NCI-H2196 treated with DMSO at 0.1 percent for 48 hours (cell line): ENCODE results near the gene EPB41L3.

ENCODE experiments used
- DNase-seq: peaks from one replicate; lab custom pipeline; 2025; ENCODE audit not compliant: unreplicated experiment; lab: John Stamatoyannopoulos, UW

Gene EPB41L3

DNA sequence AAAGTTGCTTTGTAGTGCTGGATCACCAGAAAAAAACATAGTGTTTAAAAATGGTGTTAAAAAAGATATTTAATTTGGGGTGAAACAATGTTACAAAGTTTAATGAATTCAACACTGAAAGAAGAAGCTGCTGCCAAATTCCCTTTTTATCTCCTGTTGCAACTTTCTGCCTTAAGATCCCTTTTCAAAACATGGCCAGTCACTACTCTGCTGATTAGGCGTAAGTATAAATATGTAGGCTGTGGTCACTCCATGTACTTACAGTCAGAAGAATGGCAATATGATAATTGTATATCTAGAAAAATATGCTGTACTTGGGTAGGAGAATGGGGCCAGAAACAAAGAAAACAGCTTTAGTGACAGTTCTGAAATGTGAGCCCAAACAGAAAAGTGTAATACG, 124.8 kb downstream of the EPB41L3 start:
- DNase-seq: no peak

DNA sequence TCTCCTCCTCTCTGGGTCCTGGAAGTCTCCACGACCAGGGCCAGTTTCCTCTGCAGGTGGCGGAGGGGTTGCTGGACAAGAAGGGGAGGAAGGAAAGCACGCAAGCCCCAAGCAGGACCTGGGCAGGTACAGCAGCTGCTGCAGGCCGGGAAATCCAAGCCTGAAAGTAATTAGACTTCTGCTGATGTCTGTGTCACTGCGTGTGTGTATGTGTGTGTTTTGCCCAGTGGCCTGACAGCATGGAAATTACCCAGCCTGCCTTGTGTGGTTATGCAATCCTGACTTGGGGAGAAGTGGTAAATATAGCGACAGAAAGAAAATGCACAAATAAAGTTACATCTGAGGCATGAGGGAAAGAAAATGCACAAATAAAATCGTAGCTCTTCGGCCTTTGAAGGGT, 126.5 kb downstream of the EPB41L3 start:
- DNase-seq: no peak

DNA sequence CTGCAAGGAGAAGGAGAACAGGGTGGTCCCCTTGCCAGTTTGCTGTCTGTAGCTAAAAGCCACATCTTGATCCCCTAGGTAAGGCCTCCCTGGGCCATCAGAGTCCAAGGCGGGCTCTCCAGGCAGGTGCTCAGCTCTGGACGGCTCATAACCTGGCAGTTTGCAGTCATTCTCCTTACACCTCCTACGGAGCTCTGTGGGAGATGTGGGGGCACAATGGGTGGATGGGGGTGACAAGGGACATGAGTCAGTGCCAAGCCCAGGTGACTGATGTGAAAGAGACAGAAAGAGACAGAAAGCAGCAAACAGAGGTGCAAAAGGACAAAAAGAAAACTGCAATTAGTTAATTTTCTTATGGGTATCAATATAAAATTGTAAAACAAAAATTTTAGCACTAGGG, 127.7 kb downstream of the EPB41L3 start:
- no peak for DNase-seq

DNA sequence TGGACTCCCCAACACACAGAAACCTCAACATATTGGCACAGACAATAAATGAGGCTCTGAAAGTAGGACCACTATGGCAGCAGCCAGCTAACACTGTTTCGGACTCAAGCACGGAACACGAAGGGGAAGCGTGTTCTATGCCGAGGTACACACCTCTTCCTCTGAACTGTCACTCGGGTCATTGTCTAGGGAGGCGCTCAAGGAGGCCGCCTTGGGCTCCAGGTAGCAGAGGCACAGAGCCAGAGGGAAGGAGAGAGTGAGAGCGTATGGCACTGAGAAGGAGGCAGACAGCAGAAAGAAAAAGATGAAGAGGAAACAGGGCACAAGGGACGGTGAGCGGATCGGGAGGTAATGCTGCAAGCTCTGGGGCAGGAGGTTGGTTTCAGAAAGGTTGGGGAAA, 128.1 kb downstream of the EPB41L3 start:
- DNase-seq: no peak

DNA sequence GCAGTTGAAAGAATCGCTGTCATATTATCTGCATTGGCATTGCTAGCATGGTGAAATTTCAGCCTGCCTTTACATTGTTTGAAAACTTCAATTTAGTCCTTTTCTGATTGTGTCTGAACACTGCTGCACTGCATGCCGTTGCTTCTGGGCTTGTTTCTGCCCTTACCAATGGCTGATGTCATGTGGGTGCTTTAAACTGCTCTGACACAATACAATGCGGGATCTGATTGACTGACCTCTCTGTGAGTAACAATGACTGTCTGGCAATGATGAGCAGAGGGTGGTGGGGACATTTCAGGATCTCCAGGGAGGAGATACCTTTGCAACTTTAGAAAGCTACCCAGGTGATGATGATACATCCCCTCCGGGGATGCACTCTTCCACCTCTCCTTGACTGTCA, 128.8 kb downstream of the EPB41L3 start:
- DNase-seq: no peak

DNA sequence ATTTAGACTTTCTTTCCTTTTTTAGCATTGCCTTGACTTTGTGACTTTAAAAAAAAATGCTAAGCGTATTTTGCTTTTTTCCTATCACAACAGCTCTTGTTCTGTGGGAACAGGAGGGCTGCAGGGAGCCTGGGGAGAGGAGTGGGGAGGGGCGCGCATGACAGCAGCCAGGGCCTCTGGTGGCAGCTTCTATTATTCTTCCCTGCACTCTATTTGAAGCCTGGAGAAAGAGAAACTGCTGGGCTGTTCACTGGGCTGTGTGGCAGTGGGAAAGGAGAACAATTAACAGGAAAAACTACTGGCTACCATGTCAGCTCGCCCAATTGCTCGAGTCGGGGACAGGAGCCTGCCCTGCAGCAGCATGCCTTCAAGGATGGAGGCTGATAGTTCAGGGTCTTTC, 129.3 kb downstream of the EPB41L3 start:
- no peak for DNase-seq

DNA sequence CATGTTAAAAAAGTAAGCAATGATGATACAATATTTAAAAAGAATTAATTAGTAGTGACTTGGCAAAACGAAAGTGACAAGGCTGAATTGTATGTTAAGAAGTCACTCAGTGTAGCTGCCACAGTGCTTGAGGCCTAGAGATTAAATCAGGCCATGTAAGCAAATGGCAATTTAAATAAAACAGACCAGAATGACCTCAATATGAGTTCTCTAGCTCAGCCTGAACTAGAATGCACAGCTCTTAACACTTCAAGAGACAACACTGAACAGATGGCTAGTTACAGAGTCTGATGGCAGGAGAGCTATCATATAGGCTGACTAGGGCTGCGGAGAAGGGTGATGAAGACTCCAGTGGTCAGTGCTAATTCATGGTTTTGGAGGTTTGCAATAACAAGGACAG, 130.3 kb downstream of the EPB41L3 start:
- DNase-seq: no peak

DNA sequence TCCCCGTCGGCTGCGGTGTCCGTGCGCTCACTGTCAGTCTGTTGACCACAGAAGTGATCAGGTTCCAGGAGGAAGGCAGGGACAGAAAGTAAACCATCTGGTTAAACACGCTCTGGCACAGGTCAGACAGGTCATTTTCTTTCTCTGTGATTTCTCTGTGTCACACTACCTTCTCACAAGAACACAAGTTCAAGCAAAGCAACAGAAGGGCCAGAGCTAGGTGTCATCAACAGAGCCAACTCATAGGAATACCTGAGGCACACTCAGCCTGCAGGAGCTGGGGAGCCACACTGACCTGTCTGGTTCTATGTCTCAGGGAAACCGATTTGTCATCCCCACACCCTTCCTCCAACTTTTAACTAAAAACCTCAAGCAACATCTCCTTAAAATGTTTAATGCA, 133.2 kb downstream of the EPB41L3 start:
- DNase-seq: no peak

DNA sequence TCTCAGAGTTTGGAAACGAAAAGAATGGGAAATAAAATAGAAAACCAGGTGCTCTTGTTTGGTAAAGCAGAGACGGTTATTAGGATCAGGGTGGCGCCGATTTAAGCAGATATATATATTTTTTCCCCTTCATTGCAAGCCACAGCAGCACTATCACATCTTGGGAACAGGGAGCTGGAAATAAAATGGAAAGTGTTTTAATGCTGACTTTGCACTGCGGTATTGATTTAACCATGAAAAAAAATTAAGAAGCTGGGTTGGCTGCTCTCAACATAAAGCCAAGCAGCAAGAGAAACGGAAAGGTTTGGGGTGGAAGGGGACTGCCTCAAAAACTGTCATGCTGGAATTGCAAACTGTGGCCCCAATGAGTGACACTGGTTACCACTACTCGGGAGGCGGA, 145.5 kb downstream of the EPB41L3 start:
- no peak for DNase-seq

DNA sequence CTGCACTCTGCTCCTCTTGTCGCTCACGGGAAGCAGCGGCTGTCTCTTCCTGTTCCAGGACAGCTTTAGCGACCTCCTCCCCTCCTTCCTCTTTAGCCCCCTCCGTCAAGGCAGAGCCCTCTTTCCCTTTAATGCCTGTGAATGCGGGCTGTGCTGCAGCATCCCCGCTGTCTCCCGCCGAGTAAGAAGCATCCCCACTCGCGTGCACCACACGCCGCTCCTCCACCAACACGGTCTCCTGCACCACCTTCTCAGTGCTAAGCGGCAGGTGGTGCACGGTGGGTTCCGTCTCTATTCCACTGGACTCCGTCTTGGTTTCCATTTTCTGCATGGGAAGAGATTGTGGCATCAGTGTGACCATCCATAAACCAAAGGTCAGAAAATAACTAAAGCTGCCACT, 146.7 kb downstream of the EPB41L3 start:
- DNase-seq: no peak

DNA sequence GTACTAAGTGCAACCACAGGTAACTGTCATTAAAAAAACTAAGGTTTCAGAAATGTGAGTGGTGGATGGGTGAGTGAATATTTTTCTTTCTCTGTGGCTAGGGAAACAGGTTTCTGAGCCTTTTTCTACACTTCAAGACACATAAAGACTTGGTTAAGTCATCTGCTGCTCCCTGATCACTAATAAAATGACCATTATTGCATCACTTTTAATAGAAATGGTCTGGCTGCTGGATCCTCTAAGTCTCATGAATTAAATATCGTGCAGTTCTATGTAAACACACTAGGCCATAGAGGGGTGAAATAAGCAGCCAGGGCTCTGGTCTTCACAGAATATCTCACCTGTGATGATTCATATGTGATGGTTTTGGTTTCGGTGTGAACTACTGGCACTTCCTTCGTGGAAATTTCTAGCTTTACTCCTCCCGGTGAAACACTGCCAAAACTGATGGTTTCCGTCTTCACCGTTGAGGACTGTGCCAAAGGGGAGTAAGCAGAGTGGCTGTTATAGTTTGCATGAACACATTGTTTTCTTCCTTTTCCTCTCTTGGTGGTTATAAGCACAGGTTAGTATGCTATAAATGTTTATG, 147.8 kb downstream of the EPB41L3 start:
- no peak for DNase-seq

DNA sequence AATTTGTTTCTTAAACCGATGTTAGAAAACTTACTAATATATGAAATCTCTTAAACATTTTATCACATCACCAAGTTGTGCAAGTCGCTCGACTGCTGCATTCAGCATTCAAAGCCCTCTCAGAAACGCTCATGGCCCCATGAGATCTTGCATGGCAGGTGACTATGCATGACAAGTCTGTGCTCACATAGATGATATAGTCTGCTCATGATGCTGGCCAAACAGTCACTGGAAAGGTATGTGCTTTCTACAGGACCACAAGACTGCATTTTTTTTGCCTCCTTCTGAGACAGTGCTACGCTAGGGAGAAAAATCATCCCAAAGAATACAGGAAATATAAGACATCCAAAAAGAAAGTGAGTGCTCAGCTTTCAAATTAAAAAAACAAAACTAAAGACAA, 150.0 kb downstream of the EPB41L3 start:
- no peak for DNase-seq

DNA sequence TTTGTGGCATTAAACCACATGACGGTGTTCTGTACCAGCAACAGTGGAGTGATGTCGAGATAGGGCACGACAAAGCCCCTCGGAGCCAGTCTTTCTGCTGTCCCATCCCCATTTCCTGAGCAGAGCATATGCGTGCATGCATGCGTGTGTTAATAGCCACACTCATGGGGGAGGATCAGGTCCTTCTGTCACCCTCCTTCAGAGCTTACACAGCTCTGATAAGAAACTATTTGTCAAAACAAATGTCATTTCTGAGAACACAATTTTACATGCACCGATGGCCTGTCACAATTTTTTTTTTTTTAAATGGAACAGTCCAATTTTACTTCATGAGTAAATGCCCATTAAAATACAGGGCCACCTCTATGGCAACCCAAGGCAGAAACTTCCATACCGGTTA, 152.4 kb downstream of the EPB41L3 start:
- no peak for DNase-seq

DNA sequence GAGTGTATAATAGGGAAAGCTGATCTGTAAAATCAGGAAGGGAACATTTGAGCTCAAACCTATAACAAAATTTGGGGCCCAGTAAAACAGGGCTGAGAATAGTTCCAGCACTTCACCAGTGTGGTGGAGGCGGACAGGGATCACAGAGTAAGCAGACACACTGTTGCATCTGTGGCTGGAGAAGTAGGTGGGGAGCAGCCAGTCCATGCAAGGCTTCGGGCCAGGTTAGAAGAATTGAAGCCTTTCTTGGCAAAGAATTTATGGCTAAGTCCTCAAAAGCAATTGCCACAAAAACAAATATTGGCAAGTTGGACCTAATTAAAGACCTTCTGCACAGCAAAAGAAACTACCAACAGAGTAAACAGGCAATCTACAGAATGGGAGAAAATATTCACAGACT, 154.4 kb downstream of the EPB41L3 start:
- DNase-seq: no peak

DNA sequence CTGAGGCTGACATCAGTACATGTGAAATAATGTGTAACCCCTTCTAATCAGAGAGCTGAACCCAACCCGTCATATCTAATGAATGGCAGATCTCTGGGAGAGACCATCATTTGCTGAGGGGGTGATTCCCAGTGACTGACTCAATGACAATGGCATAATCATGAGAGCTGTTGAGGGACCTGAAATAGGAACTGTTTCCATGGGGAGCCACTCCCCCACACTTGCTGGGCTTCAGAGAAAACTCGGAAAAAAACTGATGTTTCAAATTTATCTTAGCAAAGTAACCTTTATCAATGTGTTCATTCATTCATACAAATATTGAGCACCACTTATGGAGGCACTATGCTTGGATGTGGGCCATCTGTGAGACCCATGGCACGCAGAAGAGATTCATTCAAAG, 154.9 kb downstream of the EPB41L3 start:
- DNase-seq: no peak

DNA sequence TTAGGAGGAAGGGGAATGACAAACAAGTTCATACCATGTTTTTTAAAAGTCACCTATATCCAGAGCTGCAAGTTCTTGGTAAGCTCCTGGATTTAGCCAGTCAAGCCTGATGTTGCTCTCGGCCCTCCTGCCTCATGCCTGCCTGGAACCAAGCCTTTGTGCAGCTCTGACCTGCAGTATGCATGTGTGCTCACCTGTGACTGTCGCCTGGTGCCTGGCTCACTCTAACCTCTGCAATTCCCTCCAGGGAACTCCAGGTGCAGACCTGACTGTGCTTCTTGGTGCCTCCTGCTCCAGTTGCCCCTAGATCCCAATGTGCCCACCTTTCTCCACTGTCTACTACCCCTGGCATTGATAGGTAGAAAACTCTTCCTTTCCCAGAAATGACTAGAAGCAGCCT, 163.2 kb downstream of the EPB41L3 start:
- no peak for DNase-seq

DNA sequence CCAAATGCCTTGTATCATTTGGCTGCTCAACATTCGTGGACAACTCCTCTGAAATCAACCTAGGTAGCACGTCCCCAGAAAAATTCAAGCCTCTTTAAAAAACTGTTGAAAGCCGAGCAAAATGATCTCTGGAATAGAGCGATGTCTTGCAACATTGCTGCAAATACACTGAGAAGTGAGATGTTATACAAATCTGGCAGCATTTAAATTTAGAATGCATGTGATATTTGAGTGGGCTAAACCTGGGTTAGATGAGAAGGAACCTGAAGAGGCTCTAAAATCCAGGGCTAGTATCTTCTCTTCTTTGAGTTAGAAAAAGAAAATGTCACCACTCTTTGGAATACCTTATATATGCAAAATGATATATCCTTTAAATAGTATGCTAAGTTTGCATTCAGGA, 166.8 kb downstream of the EPB41L3 start:
- DNase-seq: no peak

DNA sequence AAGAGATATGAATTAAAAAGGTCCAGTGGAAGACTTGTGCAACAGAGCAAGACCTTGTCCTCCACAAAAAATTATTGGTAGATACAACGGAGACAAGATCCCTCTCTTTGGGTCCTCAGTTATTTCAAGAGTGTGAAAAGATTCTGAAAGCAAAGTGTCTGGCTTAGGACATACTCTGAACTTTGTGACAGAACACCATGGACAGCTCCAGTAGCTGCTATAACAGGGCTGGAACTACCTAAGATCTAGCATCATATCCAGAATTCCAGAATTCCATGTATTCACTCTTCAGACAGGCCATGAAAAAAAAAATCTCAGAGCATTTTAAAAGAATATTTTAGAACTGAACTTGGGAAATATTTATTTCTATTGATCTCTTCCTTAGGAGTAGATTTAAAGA, 173.5 kb downstream of the EPB41L3 start:
- DNase-seq: no peak

DNA sequence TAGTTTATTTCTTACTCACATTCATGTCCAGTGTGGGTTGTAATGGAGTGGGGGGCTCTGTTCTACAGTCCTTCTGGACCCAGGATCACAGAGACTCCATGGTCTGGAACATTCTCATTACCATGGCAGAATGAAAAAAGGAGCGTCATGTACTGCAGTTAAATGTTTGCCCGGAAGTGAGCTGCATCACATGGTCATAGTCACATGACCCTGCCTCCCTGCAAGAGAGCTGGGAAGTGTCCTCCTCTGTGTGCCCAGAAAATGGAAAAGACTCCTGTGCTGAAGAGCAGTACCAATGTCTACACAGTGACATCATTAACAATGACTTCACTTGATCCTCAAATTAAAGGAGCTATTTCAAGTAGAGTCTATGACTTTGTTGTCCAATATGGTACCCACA, 174.3 kb downstream of the EPB41L3 start:
- DNase-seq: no peak

DNA sequence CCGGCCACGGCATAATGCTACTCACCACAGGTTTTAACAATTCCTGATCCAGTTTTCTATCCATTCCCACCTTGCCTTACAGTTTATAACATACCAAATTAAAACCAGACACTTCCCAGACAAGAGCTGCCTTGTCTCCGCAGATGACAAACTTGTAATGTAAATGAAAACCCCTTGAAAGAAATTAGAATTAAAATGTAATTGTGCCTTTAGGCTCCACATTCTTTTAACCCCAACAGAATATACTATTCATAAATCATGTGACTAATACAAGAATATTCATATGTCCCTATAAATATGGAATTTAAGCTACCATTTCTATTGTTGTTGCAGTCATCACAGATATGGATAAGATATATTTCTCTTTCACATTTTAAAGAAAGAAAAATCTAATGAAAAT, 178.4 kb downstream of the EPB41L3 start:
- no peak for DNase-seq

DNA sequence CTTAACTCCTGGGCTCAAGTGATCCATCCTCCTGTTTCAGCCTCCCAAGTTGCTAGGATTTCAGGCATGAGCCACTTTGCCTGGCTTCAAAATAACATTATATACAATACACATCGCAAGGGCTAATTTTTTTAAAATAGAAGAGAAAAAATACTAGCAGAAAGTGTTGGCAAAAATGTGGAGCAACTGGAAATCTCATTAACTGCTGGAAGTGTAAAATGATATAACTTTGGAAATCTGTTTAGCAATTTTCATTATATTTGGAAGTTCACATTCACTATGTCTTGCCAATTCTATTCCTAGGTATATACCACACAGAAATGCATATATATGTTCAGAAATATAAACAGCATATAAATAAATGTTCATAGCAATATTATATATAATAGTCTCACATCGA, 193.2 kb downstream of the EPB41L3 start:
- DNase-seq: no peak
